HG03139 (cell line): ENCODE measurements around the gene TMPRSS9.

Experiments used
- ATAC-seq: cut with Tn5 transposase; IDR thresholded peaks from one replicate; pipeline ENCODE4 v1.9.1; 2021; ENCODE audit not compliant: unreplicated experiment

The TMPRSS9 gene

DNA sequence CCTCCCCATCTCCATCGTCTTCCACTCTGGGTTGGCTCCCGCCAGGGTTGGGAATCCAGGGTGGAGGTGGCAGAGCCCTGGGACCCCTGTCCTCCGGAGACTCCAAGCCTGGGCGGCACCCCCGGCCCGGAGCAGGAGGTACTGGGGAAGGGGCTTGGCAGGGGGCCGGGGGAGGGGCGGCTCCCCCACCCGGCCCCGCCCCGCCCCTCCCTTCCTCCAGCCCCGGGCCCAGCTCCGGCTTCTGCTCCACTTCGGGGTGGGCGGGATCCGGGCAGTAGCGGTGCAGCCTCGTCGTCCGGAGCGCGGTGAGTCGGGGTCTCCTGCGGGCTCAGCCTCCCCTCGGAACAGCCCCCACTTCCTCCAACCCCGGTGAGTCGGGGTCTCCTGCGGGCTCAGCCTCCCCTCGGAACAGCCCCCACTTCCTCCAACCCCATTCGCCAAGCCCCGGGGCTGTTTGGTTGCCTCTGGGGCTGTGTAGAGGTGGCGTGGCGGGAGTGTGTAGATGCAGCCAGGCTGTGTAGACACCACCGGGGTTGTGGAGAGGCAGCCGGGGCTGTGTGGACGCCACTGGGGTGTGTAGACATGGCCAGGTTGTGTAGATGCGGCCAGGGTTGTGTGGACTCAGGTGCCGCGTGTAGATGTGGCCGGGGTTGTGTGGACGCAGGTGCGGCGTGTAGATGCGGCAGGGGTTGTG is at the start of gene TMPRSS9:
TSS of gene TMPRSS9 (plus strand) at position 274 of the 694 bp plus-strand sequence. CDS start 29,521 bp downstream, outside the sequence.
- ATAC-seq: no peak

DNA sequence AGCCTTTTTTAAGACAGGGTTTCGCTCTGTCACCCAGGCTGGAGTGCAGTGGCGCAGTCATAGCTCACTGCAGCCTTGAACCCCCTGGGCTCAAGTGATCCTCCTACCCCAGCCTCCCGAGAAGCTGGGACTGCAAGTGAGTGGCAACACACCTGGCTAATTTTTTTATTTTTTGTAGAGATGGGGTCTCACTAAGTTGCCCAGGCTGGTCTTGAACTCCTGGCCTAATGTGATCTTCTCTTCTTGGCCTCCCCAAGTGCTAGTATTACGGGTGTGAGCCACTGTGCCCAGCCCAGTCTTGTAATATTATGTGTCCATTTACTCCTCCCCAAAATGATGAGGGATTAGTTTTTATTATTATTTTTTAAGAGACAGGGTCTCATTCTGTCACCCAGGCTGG is 49.0 kb upstream of the TMPRSS9 start:
- no peak for ATAC-seq

DNA sequence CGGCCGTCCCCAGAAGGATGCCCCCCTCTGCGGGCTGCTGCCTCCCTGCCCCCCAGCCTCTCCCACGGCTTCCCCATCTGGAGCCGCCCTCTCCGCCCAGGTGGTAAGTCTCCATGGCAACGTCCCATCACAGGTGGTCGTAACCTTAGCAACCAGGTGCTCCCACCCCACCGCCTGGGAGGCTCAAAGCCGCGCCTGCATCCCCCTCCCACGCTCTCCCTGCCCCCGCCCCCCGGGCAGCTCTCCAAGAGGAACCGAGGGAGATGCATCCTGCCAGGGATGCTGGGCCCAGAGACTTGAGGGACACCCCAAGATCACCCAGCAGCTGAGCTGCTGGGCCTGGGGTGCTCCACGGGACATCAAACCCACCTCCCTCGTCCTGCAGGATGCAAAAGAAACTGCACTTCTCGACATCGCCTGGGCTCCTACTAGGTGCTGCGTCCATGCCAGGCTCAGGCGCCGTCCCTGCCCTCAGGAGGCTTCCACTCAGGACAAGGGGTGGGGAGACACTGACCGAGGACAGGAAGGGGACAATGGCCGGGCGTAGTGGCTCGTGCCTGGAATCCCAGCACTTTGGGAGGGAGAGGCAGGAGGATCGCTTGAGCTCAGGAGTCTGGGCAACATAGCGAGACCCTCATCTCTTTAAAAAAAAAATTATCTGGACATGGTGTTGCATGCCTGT is 47.1 kb upstream of the TMPRSS9 start:
- no peak for ATAC-seq

DNA sequence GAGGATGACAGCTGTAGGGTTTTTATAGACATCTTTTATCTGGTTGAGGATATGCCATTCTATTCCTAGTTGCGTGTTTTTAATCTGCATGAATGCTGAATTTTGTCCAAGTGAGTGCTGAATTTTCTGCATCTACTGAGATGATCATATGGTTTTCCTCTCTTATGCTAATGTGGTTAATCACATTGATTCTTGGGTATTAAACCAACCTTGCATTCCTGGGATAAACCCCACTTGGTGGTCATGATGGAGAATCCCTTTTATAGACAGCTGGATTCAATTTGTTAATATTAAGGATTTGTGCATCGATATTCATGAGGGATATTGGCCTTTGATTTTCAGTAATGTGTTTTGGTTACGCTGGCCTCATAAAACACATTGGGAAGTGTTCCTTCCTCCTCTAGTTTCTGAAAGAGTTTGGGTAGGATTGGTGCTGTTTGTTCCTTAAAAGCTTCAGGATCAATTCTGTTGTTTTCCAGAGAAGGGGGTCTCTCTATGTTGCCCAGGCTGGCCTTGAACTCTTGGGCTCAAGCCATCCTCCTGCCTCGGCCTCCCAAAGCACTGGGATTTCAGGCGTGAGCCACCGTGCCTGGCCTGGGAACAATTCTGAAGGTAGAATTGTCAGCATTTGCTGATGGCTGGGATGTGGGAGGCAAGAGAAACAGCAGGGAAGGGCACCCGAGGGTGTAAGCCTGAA is 44.8 kb upstream of the TMPRSS9 start:
- ATAC-seq: no peak

DNA sequence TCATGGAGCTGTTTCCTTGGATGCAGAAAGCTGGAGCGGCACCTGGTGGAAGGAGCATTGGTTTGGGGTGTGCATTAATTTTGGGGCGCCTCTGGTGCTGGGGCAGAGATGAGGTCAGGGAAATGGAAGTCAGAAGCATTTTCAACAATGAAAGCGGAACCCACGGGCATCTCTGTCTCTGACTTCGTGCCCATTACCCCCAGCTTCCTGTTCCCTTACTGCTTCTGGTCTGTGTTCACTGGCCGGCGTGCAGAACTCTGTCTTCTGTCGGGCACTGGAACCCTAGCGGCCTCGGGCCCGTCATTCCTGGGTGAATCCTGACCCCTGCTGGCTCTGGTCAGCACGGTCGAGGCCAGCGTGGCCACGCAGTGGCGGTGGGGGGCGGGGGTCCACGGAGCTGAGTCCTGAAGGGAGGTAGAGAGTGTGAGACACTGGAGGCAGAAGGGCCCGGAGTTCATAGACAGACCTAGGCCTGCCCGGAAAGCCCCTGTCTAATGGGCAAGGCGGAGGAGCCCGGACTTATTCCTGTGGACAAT is 44.2 kb upstream of the TMPRSS9 start:
- ATAC-seq: no peak

DNA sequence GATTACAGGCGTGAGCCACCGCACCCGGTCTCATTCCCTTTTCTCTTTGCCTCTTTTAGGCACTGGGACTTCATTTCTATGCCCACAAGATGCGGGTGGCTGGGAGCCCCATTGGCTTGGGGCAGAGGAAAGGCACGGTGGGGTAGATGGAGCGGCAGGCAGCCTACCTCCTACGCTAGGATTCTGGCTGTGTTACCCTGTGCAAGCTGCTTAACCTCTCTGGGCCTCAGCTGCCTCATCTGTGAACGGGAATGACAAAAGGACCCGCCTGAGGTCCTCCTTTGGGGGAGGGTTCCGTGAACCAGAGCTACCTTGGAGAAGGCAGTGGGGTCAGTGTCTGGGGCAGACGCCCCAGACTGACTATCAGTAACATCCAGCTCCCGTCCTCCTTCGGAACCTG is 42.8 kb upstream of the TMPRSS9 start:
- ATAC-seq: no peak

DNA sequence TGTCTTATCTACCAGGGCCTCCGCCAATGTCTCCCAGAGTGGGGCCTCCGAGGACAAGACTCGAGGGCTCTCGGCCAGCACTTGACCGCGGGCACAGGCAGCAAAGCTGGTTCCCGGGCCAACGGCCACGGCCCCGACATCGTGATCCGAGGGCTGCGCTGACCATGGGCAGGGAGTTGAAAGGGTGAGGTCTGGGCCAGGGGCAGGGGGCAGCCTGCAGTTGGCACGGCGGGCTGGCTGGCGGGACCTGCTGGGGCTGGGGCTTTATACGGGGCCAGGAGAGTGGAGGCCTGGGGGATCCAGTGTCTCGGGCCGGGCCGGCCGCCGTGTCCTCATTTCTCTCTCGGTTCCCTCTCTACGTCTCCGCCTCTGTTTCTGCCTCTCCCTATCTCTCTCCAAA is 42.3 kb upstream of the TMPRSS9 start:
- no peak for ATAC-seq

DNA sequence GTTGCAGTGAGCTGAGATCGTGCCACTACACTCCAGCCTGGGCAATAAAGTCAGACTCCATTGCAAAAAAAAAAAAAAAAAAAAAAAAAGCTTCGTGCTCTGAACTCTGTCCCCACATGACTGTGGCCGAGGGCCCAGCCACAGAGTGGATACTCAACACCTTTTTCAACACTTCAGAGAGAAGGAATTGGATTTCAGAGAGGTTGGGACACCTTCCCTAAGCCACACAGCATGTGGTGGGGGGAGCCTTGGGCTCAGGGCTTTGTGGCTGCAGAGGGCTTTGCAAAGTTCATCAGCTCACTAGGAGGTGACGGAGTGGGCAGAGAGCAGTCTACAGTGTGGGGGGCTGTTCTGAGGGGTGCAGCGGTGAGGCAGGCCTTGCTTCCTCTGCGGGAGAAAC is 41.1 kb upstream of the TMPRSS9 start:
- ATAC-seq: no peak

DNA sequence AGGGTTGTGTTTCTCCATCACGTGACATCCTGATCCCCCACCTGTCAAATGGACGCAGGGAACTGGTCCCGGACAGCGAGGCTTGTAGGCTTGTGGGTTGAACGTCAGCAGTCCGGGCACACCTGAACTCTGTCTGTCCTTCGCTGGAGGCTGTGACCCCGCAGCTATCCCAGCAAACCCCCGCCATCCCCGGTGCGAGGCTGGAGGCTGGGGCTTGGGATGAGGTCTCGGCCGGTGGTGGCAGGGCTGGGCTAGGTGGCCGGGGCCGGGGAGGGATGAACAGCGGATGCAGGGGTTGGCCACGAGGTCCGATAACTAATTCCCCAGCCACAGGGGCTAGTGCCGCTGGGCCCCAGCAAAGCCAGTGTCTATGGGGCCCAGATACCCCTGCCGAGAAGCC is 40.5 kb upstream of the TMPRSS9 start:
- no peak for ATAC-seq

DNA sequence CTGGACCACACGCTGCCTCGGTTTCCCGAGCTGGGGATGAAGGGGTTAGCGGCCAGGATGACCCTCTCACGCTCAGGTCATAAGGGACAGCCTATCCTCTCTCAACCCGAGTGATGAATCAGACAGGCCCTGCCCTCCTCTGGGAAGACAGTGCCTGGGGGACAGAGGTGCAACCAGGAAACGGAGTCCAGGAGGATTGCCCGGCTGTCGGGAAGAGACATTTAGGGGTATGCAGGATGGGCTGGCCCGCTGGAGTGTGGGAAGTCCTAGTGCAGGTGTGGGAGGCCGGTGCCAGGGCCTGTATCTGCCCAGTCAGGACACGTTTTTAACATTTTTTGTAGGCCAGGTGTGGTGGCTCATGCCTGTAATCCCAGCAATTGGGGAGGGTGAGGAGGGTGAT is 40.0 kb upstream of the TMPRSS9 start:
- ATAC-seq: no peak

DNA sequence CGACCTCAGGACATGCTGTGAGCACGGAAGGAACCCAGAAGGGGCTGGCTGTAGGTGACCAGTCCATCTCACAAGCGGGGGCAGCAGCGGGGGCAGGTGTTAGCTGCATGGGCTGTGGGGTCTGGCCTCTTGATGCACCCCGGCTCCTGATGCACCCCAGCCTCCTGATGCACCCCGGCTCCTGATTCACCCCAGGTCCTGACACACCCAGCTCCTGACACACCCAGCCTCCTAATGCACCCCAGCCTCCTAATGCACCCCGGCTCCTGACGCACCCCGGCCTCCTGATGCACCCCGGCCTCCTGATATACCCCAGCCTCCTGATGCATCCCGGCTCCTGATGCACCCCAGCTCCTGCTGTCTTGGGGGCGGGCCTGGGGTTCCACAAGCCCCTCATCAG is 39.1 kb upstream of the TMPRSS9 start:
- ATAC-seq: no peak

DNA sequence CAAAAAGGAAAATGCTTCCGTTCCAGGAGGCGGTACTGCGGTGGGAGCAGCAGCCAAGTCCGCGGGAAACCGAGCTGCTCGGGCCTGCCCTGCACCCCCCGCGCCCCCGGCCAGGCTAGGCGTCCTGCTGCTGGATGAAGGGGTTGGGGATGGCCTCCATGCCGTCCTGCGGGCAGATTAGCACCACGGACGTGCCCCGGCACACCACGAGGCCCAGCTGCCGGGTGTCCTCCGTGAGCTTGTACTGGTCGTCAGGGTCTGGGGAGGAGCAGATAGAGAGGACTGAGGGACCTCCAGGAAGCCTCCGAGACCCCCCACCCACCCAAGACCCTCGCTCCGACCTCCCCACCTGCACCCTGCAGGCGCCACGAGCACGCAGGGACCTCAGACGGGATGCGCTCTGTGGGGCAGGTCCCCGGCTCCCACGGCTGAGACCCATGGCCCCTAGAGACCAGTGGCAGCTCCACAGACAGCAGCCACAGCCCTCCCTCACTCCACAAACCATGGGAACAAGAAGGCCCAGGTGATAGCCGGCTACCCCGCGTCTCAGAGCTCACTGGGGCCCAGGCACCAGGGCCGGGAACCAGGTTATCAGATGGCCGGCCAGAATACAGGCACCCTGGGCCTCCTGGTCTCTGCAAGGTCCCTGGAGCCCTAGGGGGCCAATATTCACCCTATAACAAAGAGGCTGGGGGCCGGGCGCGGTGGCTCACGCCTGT is 38.3 kb upstream of the TMPRSS9 start:
- ATAC-seq: no peak

DNA sequence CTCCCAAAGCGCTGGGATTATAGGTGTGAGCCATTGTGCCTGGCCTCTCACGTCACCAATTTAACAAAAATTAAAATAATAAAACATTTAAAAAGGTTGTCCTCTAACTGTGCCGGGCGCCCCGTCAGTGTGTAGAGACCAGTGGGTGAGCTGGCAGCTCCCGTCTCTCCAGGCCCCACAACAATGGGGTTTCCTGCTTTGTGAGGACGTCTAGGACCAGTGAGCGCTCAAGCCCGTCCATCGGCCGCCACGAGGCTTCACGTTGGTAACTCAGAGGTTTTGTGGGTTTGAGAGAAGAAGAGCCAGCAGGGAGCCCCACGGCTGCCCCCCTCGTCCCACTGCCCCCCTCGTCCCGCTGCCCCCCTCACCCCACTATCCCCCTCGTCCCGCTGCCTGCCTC is 36.4 kb upstream of the TMPRSS9 start:
- ATAC-seq: no peak

DNA sequence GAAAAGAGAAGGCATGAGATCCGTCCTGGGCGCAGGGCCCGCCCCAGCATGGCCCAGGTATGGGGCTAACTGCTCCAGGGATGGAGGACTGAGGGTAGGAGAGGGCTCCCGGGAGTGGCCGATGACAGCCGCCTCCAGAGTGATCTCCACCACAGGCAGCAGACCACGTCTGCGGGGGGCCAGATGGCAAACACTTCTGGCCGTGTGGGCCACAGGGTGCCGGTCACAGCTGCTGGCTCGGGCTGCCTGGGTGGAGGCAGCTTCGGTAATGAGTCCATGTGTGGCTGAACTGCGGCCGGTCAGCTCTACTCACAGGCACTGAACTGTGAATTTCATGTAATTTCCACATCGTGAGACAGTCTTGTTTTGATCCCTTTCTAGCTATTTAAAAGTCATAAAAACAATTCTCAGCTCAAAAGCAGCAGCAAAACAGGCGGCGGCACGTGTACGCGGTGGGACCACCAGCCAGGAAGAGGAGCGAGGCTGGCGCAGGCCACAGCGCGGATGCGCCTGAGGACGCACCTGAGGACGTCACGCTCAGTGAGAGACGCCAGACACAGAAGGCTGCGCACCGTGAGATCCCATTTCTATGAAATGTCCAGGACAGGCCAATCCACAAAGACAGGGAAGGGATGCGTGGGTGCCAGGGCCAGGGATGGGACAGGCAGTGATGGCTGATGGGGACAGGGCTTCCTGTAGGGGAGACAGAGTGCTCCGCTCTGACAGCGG is 35.7 kb upstream of the TMPRSS9 start:
- ATAC-seq: no peak

DNA sequence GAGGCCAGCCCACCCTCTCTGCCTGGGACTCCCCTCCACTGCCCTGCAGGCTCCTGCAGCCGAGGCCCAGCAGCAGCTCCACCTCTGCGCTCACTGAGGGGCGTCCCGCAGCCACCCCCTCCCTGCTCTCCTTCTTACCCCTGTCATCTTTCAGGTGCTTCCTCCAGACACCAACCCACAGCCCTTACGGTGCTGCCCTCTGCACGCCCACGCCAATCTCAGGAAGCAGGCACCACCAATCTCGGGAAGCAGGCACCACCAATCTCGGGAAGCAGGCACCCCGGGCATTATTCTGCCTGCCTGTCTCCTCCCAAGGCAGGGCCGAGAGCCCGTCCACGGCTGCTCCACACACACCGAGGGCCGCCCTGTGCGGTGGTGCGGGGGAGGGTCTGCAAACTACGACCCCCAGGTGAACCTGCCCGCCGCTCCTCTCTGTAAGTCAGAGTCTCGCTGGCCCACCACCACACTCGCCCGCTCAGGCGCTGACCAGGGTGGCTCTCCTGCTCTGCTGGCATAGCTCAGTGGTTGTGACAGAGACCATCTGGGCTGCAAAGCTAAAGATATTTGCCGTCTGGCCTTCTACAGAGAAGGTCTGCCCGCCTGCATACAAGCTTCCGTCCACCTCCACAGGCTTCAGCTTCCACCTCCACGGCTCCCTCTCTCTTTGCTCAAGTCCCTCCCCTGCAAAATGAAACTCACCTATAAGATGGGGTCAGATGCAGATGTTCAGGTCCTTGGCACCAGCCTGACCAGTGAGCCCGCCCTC is 34.6 kb upstream of the TMPRSS9 start:
- ATAC-seq: no peak

DNA sequence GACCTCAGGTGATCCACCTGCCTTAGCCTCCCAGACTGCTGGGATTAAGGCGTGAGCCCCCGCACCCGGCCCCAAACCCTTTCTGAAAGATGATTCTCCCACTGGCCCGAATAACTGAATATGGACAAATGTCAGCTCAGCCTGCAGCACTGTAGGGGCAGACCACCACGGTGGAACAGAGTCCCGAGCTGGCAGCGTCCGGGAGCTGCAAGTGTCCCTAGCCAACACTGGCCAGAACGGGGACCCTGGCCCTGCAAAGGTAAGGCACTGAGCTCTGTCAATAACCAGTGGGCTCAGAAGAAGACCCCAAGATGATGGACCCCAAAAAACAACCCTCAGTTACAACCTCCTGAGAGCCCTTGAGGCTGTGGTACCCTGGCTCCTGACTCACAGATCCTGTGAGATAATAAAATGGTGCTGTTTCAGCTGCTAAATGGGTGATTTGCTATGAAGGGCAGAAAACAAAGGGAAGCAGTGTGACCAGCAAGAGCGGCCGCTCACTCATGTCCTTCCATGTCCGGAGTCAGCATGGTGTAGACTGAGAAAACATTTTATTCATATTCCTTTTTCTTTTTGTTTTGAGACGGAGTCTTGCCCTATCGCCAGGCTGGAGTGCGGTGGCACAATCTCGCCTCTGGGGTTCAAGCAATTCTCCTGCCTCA is 33.2 kb upstream of the TMPRSS9 start:
- no peak for ATAC-seq

DNA sequence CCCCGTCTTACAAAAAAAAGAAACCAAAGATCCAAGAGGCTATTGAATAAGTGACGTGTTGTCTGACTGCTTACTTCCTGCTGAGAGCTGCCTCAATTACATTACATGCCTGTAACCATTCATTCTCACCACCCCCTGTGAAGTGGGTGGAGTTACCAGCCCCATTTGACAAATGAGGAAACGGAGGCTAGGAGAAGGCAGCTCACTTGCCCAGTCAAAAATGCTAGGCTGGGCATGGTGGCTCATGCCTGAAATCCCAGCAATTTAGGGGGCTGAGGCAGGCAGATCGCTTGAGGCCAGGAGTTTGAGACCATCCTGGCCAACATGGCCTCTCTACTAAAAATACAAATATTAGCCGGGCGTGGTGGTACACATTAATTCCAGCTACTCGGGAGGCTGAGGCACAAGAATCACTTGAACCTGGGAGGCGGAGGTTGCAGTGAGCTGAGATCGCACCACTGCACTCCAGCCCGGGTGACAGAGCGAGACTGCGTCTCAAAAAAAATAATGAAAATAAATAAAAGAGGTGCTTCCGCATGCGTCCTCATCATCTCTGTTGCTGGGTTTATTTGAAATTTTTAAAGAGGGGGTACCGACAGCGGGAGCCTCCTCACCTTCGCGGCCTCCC is 32.2 kb upstream of the TMPRSS9 start:
- no peak for ATAC-seq

DNA sequence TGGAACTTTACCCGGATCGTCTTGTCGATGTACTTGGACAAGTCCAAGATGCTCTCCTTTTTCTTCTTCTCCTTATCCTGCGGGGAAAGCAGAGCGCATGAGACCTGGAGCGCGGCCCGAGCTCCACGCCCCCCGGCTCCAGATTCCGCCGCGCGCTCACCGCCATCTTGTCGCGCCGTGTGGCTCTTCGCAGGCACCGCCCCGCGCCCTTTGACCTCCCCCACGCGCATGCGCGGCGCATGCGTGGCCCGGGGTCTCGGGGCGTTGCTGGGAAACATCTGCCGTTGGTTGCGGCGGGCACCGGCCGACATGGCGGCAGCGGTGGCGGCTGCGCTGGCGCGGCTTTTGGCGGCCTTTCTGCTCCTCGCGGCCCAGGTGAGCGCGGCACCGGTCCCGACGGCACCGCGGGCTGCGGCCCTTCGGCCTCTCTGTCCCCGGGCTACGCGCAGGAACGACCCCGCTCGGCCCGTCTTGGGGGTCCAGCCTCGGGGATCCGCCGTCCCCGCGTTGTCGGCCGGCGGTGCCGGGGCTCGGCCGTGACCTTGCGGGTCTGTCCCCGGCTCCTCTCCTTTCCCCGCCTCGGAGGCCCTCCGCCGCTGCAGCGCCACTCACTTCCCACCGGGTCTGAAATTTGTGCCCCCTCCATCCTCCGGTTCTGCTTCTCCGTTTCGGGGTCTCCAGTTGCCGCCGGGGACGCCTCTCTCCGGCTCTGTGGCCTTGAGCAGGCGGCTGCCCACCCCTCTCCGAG is 31.5 kb upstream of the TMPRSS9 start, which contains the start of the genes LSM7 and SPPL2B:
TSS of gene LSM7 (minus strand) at position 186 of the 748 bp plus-strand sequence. CDS start at position 166, 20 bp downstream.
TSS of gene SPPL2B (plus strand) at position 284 of the 748 bp plus-strand sequence. CDS start at position 310, 26 bp downstream.
- ATAC-seq: peak; percentile 35
